ENCODE results near the gene HM13. TPM values are rescaled to one million over a fixed set of nuclear protein-coding genes. Genes with fewer than 3 reads are reported as not detected.

Gene HM13
- total and polyA plus RNA-seq, 4 donors, result 57.6 to 210 (median 99.1) TPM

DNA sequence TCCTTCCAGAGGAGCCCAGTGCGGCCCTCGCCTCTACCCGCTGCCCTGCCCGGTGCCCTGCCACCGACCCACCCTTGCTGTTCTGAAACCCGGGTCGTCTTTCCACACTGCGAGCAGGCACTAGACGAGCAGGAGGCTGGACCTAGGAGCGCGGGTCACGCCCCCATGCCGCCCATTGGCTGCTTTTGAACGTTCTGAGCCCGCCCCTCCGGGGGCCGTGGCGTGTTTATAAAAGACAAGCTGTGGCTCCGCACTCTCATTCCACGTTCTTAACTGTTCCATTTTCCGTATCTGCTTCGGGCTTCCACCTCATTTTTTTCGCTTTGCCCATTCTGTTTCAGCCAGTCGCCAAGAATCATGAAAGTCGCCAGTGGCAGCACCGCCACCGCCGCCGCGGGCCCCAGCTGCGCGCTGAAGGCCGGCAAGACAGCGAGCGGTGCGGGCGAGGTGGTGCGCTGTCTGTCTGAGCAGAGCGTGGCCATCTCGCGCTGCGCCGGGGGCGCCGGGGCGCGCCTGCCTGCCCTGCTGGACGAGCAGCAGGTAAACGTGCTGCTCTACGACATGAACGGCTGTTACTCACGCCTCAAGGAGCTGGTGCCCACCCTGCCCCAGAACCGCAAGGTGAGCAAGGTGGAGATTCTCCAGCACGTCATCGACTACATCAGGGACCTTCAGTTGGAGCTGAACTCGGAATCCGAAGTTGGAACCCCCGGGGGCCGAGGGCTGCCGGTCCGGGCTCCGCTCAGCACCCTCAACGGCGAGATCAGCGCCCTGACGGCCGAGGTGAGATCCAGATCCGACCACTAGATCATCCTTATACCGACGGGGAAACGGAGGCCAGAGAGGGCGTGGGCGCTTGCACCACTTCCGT is 91.0 kb downstream of the HM13 start, which contains the start of gene ID1:
Gene ID1, plus strand, starts transcription at position 259 of the 871 bp plus-strand sequence. Its CDS starts 99 bp downstream, at position 358.
- WGBS, result under 1% methylated on average over 74 of the region's 74 CpGs
- DNase-seq (ENCODE audit: low spot score), result peak; percentile 95
- Histone ChIP-seq H3K27me3 (ENCODE audit: control insufficient read depth in 4 of 4, insufficient read depth in 4 of 4, low read length in 3 of 4) (no peaks in the 10 kb centered on the region), H3K36me3 (ENCODE audit: control insufficient read depth in 4 of 4, insufficient read depth in 3 of 4, low read depth in 1 of 4, low read length in 3 of 4) (peaks cover 0 to 1% (median 0%) of the 10 kb centered on the region in 4 donors), H3K27ac (ENCODE audit: low read depth in 1 of 2, low read length in 2 of 2) (peak within 1 kb of the TSS; percentile 87 to 89), H3K9ac (ENCODE audit: low read depth in 1 of 2, low read length in 2 of 2) (peak within 1 kb of the TSS; percentile 85 to 96), H3K4me1 (ENCODE audit: control insufficient read depth in 4 of 4, insufficient read depth in 4 of 4, low read length in 3 of 4) (peaks cover 9 to 50% (median 30%) of the 10 kb centered on the region in 4 donors), H3K4me3 (ENCODE audit: low read depth in 1 of 3, low read length in 3 of 3) (peak within 1 kb of the TSS; percentile 72 to 95 (median 90)), H3K9me3 (ENCODE audit: control insufficient read depth in 4 of 4, low read length in 3 of 4) (no peaks in the 10 kb centered on the region)
- TF ChIP-seq TAF1 (conservative IDR thresholded peaks at IDR 0.05), result peak; percentile 98
- TF ChIP-seq, protein P1, sequence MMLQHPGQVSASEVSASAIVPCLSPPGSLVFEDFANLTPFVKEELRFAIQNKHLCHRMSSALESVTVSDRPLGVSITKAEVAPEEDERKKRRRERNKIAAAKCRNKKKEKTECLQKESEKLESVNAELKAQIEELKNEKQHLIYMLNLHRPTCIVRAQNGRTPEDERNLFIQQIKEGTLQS (IDR thresholded peaks at IDR 0.05), result no peak
- TF ChIP-seq, protein P2, sequence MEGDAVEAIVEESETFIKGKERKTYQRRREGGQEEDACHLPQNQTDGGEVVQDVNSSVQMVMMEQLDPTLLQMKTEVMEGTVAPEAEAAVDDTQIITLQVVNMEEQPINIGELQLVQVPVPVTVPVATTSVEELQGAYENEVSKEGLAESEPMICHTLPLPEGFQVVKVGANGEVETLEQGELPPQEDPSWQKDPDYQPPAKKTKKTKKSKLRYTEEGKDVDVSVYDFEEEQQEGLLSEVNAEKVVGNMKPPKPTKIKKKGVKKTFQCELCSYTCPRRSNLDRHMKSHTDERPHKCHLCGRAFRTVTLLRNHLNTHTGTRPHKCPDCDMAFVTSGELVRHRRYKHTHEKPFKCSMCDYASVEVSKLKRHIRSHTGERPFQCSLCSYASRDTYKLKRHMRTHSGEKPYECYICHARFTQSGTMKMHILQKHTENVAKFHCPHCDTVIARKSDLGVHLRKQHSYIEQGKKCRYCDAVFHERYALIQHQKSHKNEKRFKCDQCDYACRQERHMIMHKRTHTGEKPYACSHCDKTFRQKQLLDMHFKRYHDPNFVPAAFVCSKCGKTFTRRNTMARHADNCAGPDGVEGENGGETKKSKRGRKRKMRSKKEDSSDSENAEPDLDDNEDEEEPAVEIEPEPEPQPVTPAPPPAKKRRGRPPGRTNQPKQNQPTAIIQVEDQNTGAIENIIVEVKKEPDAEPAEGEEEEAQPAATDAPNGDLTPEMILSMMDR (IDR thresholded peaks at IDR 0.05; ENCODE audit: low read depth, low read length, missing input control), result no peak
- TF ChIP-seq HNF4A (conservative IDR thresholded peaks at IDR 0.05), result peak in 1 of 2 donors; percentile 36
- peak; percentile 76 for TF ChIP-seq SP1 (IDR thresholded peaks at IDR 0.05)
- TF ChIP-seq, protein P3, sequence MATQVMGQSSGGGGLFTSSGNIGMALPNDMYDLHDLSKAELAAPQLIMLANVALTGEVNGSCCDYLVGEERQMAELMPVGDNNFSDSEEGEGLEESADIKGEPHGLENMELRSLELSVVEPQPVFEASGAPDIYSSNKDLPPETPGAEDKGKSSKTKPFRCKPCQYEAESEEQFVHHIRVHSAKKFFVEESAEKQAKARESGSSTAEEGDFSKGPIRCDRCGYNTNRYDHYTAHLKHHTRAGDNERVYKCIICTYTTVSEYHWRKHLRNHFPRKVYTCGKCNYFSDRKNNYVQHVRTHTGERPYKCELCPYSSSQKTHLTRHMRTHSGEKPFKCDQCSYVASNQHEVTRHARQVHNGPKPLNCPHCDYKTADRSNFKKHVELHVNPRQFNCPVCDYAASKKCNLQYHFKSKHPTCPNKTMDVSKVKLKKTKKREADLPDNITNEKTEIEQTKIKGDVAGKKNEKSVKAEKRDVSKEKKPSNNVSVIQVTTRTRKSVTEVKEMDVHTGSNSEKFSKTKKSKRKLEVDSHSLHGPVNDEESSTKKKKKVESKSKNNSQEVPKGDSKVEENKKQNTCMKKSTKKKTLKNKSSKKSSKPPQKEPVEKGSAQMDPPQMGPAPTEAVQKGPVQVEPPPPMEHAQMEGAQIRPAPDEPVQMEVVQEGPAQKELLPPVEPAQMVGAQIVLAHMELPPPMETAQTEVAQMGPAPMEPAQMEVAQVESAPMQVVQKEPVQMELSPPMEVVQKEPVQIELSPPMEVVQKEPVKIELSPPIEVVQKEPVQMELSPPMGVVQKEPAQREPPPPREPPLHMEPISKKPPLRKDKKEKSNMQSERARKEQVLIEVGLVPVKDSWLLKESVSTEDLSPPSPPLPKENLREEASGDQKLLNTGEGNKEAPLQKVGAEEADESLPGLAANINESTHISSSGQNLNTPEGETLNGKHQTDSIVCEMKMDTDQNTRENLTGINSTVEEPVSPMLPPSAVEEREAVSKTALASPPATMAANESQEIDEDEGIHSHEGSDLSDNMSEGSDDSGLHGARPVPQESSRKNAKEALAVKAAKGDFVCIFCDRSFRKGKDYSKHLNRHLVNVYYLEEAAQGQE (IDR thresholded peaks at IDR 0.05), result peak; percentile 96
- TF ChIP-seq RXRA (IDR thresholded peaks at IDR 0.05), result peak; percentile 7 to 31
- TF ChIP-seq, protein P4, sequence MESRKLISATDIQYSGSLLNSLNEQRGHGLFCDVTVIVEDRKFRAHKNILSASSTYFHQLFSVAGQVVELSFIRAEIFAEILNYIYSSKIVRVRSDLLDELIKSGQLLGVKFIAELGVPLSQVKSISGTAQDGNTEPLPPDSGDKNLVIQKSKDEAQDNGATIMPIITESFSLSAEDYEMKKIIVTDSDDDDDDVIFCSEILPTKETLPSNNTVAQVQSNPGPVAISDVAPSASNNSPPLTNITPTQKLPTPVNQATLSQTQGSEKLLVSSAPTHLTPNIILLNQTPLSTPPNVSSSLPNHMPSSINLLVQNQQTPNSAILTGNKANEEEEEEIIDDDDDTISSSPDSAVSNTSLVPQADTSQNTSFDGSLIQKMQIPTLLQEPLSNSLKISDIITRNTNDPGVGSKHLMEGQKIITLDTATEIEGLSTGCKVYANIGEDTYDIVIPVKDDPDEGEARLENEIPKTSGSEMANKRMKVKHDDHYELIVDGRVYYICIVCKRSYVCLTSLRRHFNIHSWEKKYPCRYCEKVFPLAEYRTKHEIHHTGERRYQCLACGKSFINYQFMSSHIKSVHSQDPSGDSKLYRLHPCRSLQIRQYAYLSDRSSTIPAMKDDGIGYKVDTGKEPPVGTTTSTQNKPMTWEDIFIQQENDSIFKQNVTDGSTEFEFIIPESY (IDR thresholded peaks at IDR 0.05), result no peak
- TF ChIP-seq JUND (IDR thresholded peaks at IDR 0.05), result no peak
- peak; percentile 9 for TF ChIP-seq NR2F2 (IDR thresholded peaks at IDR 0.05)
- no peak for TF ChIP-seq FOXA1 (IDR thresholded peaks at IDR 0.05)
- TF ChIP-seq GABPA (IDR thresholded peaks at IDR 0.05 in 1 of 2, conservative IDR thresholded peaks at IDR 0.05 in 1 of 2), result no peak
- peak in 1 of 2 donors; percentile 16 for TF ChIP-seq RAD21 (IDR thresholded peaks at IDR 0.05)
- TF ChIP-seq FOXA2 (IDR thresholded peaks at IDR 0.05), result no peak
- TF ChIP-seq EGR1 (IDR thresholded peaks at IDR 0.05; ENCODE audit: low read depth in 2 of 2), result peak in 1 of 2 donors; percentile 31
- no peak for TF ChIP-seq YY1 (IDR thresholded peaks at IDR 0.05)
- no peak for TF ChIP-seq HNF4G (IDR thresholded peaks at IDR 0.05)

Measured in liver (tissue), 9 donors.